HEK293 (cell line): ENCODE data around the gene PNPLA6.

ENCODE experiments used
- BCL6B ChIP-seq: fragments of 450-650 bp; formaldehyde crosslinking; IDR thresholded peaks from 2 replicates; pipeline ENCODE4 v1.5.1; 2017; ENCODE audit warnings: missing biosample characterization, missing genetic modification characterization
- KLF8 ChIP-seq: fragments of 450-650 bp; formaldehyde crosslinking; IDR thresholded peaks from 2 replicates; pipeline ENCODE4 v1.5.1; 2016; ENCODE audit warnings: missing biosample characterization, missing genetic modification characterization
- SP3 ChIP-seq: fragments of 450-650 bp; formaldehyde crosslinking; IDR thresholded peaks from 2 replicates; pipeline ENCODE4 v1.5.1; 2016; ENCODE audit warnings: missing biosample characterization, missing genetic modification characterization
- ZBTB1 ChIP-seq: fragments of 450-650 bp; formaldehyde crosslinking; IDR thresholded peaks from 2 replicates; pipeline ENCODE4 v1.5.1; 2016; ENCODE audit warnings: missing biosample characterization, missing genetic modification characterization
- ZNF274 ChIP-seq, 2 experiments: fragments of 200-500 bp in 1 of 2; fragments of 450-650 bp in 1 of 2; sonication (Bioruptor generic) in 1 of 2; formaldehyde crosslinking in 1 of 2; IDR thresholded peaks; 2 replicates each; pipeline versions ENCODE4 v1.5.1 to v1.6.1; 2014 to 2016; ENCODE audit warnings: borderline replicate concordance in 1 of 2, inconsistent platforms in 1 of 2, low read length in 1 of 2, missing biosample characterization in 1 of 2, missing genetic modification characterization in 1 of 2
- ZNF639 ChIP-seq: fragments of 450-650 bp; formaldehyde crosslinking; IDR thresholded peaks from 2 replicates; pipeline ENCODE4 v1.5.1; 2016; ENCODE audit warnings: missing biosample characterization, missing genetic modification characterization
- ZNF777 ChIP-seq: fragments of 450-650 bp; formaldehyde crosslinking; IDR thresholded peaks from 2 replicates; pipeline ENCODE4 v1.5.1; 2017; ENCODE audit warnings: missing biosample characterization, missing genetic modification characterization, borderline replicate concordance
- ZNF837 ChIP-seq: fragments of 450-650 bp; formaldehyde crosslinking; IDR thresholded peaks from 2 replicates; pipeline ENCODE4 v1.5.1; 2016; ENCODE audit warnings: missing biosample characterization, missing genetic modification characterization
- TF ChIP-seq, protein P1 (sequence below): fragments of 450-650 bp; formaldehyde crosslinking; IDR thresholded peaks from 2 replicates; pipeline ENCODE4 v1.5.1; 2016; ENCODE audit warnings: missing biosample characterization, missing genetic modification characterization
- TF ChIP-seq, protein P2 (sequence below): sonication (generic); formaldehyde crosslinking; IDR thresholded peaks from 2 replicates; pipeline ENCODE4 v1.8.1; 2022; ENCODE audit warnings: mild to moderate bottlenecking, moderate library complexity, missing genetic modification reagents
- TF ChIP-seq, protein P3 (sequence below): fragments of 450-650 bp; formaldehyde crosslinking; IDR thresholded peaks from 2 replicates; pipeline ENCODE4 v1.5.1; 2016; ENCODE audit warnings: missing biosample characterization, missing genetic modification characterization
- TF ChIP-seq, protein P4 (sequence below): fragments of 450-650 bp; formaldehyde crosslinking; IDR thresholded peaks from 2 replicates; pipeline ENCODE4 v1.5.1; 2016; ENCODE audit warnings: missing biosample characterization, missing genetic modification characterization
- TF ChIP-seq, protein P5 (sequence below): fragments of 450-650 bp; IDR thresholded peaks from 2 replicates; pipeline ENCODE4 v1.5.1; 2018; ENCODE audit warnings: missing biosample characterization, missing genetic modification characterization

- TF ChIP-seq BCL6B (no peak), ZNF639 (no peak), ZNF777 (tag by site-specific recombination) (no peak), KLF8 (tag by site-specific recombination) (no peak), ZNF837 (tag by site-specific recombination) (no peak), SP3 (tag by site-specific recombination) (no peak), ZNF274 (IDR thresholded peaks at IDR 0.05; ENCODE audit: low read length) (no peak), ZNF274 (tag by site-specific recombination; IDR thresholded peaks at IDR 0.05; ENCODE audit: borderline replicate concordance) (no peak), ZBTB1 (no peak)
- TF ChIP-seq, protein P1, sequence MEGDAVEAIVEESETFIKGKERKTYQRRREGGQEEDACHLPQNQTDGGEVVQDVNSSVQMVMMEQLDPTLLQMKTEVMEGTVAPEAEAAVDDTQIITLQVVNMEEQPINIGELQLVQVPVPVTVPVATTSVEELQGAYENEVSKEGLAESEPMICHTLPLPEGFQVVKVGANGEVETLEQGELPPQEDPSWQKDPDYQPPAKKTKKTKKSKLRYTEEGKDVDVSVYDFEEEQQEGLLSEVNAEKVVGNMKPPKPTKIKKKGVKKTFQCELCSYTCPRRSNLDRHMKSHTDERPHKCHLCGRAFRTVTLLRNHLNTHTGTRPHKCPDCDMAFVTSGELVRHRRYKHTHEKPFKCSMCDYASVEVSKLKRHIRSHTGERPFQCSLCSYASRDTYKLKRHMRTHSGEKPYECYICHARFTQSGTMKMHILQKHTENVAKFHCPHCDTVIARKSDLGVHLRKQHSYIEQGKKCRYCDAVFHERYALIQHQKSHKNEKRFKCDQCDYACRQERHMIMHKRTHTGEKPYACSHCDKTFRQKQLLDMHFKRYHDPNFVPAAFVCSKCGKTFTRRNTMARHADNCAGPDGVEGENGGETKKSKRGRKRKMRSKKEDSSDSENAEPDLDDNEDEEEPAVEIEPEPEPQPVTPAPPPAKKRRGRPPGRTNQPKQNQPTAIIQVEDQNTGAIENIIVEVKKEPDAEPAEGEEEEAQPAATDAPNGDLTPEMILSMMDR (tag by site-specific recombination) = no peak
- TF ChIP-seq, protein P2, sequence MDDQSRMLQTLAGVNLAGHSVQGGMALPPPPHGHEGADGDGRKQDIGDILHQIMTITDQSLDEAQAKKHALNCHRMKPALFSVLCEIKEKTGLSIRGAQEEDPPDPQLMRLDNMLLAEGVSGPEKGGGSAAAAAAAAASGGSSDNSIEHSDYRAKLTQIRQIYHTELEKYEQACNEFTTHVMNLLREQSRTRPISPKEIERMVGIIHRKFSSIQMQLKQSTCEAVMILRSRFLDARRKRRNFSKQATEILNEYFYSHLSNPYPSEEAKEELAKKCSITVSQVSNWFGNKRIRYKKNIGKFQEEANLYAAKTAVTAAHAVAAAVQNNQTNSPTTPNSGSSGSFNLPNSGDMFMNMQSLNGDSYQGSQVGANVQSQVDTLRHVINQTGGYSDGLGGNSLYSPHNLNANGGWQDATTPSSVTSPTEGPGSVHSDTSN (CRISPR knock-in tag) = no peak
- TF ChIP-seq, protein P3, sequence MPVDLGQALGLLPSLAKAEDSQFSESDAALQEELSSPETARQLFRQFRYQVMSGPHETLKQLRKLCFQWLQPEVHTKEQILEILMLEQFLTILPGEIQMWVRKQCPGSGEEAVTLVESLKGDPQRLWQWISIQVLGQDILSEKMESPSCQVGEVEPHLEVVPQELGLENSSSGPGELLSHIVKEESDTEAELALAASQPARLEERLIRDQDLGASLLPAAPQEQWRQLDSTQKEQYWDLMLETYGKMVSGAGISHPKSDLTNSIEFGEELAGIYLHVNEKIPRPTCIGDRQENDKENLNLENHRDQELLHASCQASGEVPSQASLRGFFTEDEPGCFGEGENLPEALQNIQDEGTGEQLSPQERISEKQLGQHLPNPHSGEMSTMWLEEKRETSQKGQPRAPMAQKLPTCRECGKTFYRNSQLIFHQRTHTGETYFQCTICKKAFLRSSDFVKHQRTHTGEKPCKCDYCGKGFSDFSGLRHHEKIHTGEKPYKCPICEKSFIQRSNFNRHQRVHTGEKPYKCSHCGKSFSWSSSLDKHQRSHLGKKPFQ (tag by site-specific recombination) = no peak
- TF ChIP-seq, protein P4, sequence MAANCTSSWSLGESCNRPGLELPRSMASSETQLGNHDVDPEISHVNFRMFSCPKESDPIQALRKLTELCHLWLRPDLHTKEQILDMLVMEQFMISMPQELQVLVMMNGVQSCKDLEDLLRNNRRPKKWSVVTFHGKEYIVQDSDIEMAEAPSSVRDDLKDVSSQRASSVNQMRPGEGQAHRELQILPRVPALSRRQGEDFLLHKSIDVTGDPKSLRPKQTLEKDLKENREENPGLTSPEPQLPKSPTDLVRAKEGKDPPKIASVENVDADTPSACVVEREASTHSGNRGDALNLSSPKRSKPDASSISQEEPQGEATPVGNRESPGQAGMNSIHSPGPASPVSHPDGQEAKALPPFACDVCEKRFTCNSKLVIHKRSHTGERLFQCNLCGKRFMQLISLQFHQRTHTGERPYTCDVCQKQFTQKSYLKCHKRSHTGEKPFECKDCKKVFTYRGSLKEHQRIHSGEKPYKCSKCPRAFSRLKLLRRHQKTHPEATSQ (tag by site-specific recombination) = no peak
- TF ChIP-seq, protein P5, sequence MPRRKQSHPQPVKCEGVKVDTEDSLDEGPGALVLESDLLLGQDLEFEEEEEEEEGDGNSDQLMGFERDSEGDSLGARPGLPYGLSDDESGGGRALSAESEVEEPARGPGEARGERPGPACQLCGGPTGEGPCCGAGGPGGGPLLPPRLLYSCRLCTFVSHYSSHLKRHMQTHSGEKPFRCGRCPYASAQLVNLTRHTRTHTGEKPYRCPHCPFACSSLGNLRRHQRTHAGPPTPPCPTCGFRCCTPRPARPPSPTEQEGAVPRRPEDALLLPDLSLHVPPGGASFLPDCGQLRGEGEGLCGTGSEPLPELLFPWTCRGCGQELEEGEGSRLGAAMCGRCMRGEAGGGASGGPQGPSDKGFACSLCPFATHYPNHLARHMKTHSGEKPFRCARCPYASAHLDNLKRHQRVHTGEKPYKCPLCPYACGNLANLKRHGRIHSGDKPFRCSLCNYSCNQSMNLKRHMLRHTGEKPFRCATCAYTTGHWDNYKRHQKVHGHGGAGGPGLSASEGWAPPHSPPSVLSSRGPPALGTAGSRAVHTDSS (tag by site-specific recombination) = no peak
Measured at GRCh38 chr19:7529246-7529600, 6.3 kb upstream of the PNPLA6 start.
